Transverse colon (tissue), 3 donors: ENCODE measurements around the gene RPLP1.

ENCODE experiments used
- EP300 ChIP-seq: sonication (generic); formaldehyde crosslinking; IDR thresholded peaks from one replicate; pipeline ENCODE4 v1.6.1; 2017; ENCODE audit warnings: antibody characterized with exemption, low read depth
- POLR2A ChIP-seq: fragments of 450-650 bp; IDR thresholded peaks from one replicate; pipeline ENCODE4 v1.6.1; 2016; ENCODE audit warnings: antibody characterized with exemption, mild to moderate bottlenecking, moderate library complexity
- TF ChIP-seq, protein P1 (sequence below), 5 experiments: fragments of 200-600 bp in 3 of 5; fragments of 450-650 bp in 2 of 5; sonication (generic) in 3 of 5; IDR thresholded peaks; 1 replicate in 2 of 5; 2 replicates in 3 of 5; pipeline ENCODE4 v1.5.1; 2016 to 2017; ENCODE audit warnings: antibody characterized with exemption in 5 of 5, inconsistent platforms in 3 of 5, mild to moderate bottlenecking in 2 of 5, moderate library complexity in 1 of 5

DNA sequence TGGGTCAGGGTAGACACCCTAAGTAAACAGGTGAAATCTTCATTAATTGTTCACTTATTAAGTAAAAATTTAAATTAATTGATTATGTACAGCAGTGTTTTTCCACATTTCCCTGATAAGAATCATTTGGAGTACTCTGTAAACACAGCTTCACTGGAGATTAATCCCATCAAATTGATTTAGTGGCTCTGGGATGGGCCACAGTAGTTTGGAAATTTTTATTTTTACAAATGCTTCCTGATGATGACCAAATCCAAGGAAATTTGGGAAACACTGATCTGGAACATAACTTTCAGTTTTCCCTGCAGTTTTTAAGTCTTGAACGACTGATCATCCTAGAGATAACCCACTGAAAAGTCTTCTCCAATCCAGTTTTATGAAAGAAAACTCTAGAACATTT is 18.8 kb upstream of the RPLP1 start:
- TF ChIP-seq EP300 = no peak
- TF ChIP-seq, protein P1, sequence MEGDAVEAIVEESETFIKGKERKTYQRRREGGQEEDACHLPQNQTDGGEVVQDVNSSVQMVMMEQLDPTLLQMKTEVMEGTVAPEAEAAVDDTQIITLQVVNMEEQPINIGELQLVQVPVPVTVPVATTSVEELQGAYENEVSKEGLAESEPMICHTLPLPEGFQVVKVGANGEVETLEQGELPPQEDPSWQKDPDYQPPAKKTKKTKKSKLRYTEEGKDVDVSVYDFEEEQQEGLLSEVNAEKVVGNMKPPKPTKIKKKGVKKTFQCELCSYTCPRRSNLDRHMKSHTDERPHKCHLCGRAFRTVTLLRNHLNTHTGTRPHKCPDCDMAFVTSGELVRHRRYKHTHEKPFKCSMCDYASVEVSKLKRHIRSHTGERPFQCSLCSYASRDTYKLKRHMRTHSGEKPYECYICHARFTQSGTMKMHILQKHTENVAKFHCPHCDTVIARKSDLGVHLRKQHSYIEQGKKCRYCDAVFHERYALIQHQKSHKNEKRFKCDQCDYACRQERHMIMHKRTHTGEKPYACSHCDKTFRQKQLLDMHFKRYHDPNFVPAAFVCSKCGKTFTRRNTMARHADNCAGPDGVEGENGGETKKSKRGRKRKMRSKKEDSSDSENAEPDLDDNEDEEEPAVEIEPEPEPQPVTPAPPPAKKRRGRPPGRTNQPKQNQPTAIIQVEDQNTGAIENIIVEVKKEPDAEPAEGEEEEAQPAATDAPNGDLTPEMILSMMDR (IDR thresholded peaks at IDR 0.05) = no peak
- TF ChIP-seq POLR2A = no peak
